WTC11 (cell line): ENCODE measurements around the gene SNX8. TPM values are rescaled to one million over a fixed set of nuclear protein-coding genes. Genes with fewer than 3 reads are reported as not detected.

Experiments
- microRNA-seq: library from miRNA; unstranded; fragments of <30 nt; microRNA quantifications from one replicate; pipeline ENCODE4 v1.2.0, GENCODE V29; 2022; ENCODE audit warnings: borderline number of aligned reads
- total RNA-seq: library from RNA; stranded (reverse); gene quantifications from 3 replicates; pipeline ENCODE4 v1.2.3, GENCODE V29; 2021

Gene SNX8
- total RNA-seq, 1 experiment from 2014 or later, result 50.8 TPM

Small RNA genes lying within 50 kb of the gene (microRNA-seq; reads per million reads assigned to microRNA genes)
- gene MIR6836, result not detected

Other genes starting within 250 kb of the SNX8 start
- gene MAD1L1, start 81.5 kb downstream of the SNX8 start, total RNA-seq, result 43.8 to 47.8 TPM (median 46.7 TPM) in 3 replicates
- 33.6 to 38.9 TPM (median 34.7 TPM) in 3 replicates for gene MRM2, start 72.2 kb downstream of the SNX8 start, total RNA-seq
- 100 to 108 TPM (median 102 TPM) in 3 replicates for gene NUDT1, start 72.2 kb downstream of the SNX8 start, total RNA-seq
- 300 to 361 TPM (median 304 TPM) in 3 replicates for gene EIF3B, start 40.4 kb upstream of the SNX8 start, total RNA-seq
- gene CHST12, start 89.2 kb upstream of the SNX8 start, total RNA-seq, result 18.3 to 21.7 TPM (median 20.7 TPM) in 3 replicates
- not detected in 3 replicates for gene GRIFIN, start 162.0 kb upstream of the SNX8 start, total RNA-seq
- gene LFNG, start 205.3 kb upstream of the SNX8 start, total RNA-seq, result 24.1 to 29.4 TPM (median 26.5 TPM) in 3 replicates
- 44.0 to 50.0 TPM (median 46.1 TPM) in 3 replicates for gene BRAT1, start 241.1 kb upstream of the SNX8 start, total RNA-seq
- gene IQCE, start 244.5 kb upstream of the SNX8 start, total RNA-seq, result 4.4 to 4.7 TPM (median 4.6 TPM) in 3 replicates